ENCODE measurements around the gene CREB3L1. TPM values are rescaled to one million over a fixed set of nuclear protein-coding genes. Genes with fewer than 3 reads are reported as not detected.
A peak's percentile ranks its signal among the peaks of the same experiment; 100 is the strongest.

Gene CREB3L1, protein sequence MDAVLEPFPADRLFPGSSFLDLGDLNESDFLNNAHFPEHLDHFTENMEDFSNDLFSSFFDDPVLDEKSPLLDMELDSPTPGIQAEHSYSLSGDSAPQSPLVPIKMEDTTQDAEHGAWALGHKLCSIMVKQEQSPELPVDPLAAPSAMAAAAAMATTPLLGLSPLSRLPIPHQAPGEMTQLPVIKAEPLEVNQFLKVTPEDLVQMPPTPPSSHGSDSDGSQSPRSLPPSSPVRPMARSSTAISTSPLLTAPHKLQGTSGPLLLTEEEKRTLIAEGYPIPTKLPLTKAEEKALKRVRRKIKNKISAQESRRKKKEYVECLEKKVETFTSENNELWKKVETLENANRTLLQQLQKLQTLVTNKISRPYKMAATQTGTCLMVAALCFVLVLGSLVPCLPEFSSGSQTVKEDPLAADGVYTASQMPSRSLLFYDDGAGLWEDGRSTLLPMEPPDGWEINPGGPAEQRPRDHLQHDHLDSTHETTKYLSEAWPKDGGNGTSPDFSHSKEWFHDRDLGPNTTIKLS
- total RNA-seq = not detected
- polyA plus RNA-seq = not detected

GRCh38 chr11:46277622-46278386 is at the start of gene CREB3L1:
Gene CREB3L1, plus strand, starts transcription at chr11:46277662. Its CDS starts 450 bp downstream, at chr11:46278112.
- peaks cover 0 to 3% (median 0%) of the 10 kb centered on the region in 7 donors for H3K9me3 Mint-ChIP-seq
- H3K36me3 Mint-ChIP-seq = no peaks in the 10 kb centered on the region
- no peak within 1 kb of the TSS for H3K27ac Mint-ChIP-seq
- no peak within 1 kb of the TSS for H3K4me3 ChIP-seq (ENCODE audit: low read depth, low read length)
- H3K4me1 ChIP-seq (ENCODE audit: control insufficient read depth, insufficient read depth, low read length, poor library complexity, severe bottlenecking) = peaks cover 8% of the 10 kb centered on the region
- no peak within 1 kb of the TSS for H3K27ac ChIP-seq (ENCODE audit: insufficient read depth, low read length, poor library complexity, severe bottlenecking)
- H3K4me3 Mint-ChIP-seq = peak within 1 kb of the TSS in 3 of 4 donors; percentile 57 to 66 (median 65)
- H3K27me3 Mint-ChIP-seq = peaks cover 56% of the 10 kb centered on the region
- H3K4me1 Mint-ChIP-seq = peaks cover 0 to 12% (median 6%) of the 10 kb centered on the region in 4 donors
- H3K9me3 ChIP-seq (ENCODE audit: control insufficient read depth in 2 of 2, low read length in 2 of 2) = no peaks in the 10 kb centered on the region
- DNase-seq (no peak), ATAC-seq (ENCODE audit: low read depth in 2 of 2) (no peak)
- peaks cover 19% of the 10 kb centered on the region for H3K27me3 ChIP-seq (ENCODE audit: control insufficient read depth, insufficient read depth, low read length)
- H3K36me3 ChIP-seq (ENCODE audit: control insufficient read depth, insufficient read depth, low read length) = no peaks in the 10 kb centered on the region

GRCh38 chr11:46229230-46229629 is 48.2 kb upstream of the CREB3L1 start:
- H3K27ac Mint-ChIP-seq = no peak overlapping the region
- Histone ChIP-seq H3K27me3 (ENCODE audit: control insufficient read depth, insufficient read depth, low read length) (peaks cover 5% of the 10 kb centered on the region), H3K27ac (ENCODE audit: insufficient read depth, low read length, poor library complexity, severe bottlenecking) (no peak overlapping the region), H3K4me3 (ENCODE audit: low read depth, low read length) (no peak overlapping the region), H3K9me3 (ENCODE audit: control insufficient read depth in 2 of 2, low read length in 2 of 2) (no peaks in the 10 kb centered on the region), H3K36me3 (ENCODE audit: control insufficient read depth, insufficient read depth, low read length) (no peaks in the 10 kb centered on the region), H3K4me1 (ENCODE audit: control insufficient read depth, insufficient read depth, low read length, poor library complexity, severe bottlenecking) (no peaks in the 10 kb centered on the region)
- H3K4me1 Mint-ChIP-seq = no peaks in the 10 kb centered on the region
- peaks cover 58% of the 10 kb centered on the region for H3K27me3 Mint-ChIP-seq
- no peak overlapping the region for H3K4me3 Mint-ChIP-seq
- H3K9me3 Mint-ChIP-seq = peaks cover 0 to 2% (median 0%) of the 10 kb centered on the region in 7 donors
- H3K36me3 Mint-ChIP-seq = no peaks in the 10 kb centered on the region
- ATAC-seq (ENCODE audit: low read depth in 2 of 2) (no peak), DNase-seq (no peak)

- Mint-ChIP-seq H3K36me3 (no peaks in the 10 kb centered on the region), H3K27me3 (peaks cover 56% of the 10 kb centered on the region), H3K27ac (no peak overlapping the region), H3K9me3 (peaks cover 0 to 2% (median 0%) of the 10 kb centered on the region in 7 donors), H3K4me3 (no peak overlapping the region), H3K4me1 (peaks cover 0 to 22% (median 14%) of the 10 kb centered on the region in 4 donors)
- Histone ChIP-seq H3K9me3 (ENCODE audit: control insufficient read depth in 2 of 2, low read length in 2 of 2) (peaks cover 0 to 2% of the 10 kb centered on the region in 2 experiments), H3K36me3 (ENCODE audit: control insufficient read depth, insufficient read depth, low read length) (no peaks in the 10 kb centered on the region), H3K27me3 (ENCODE audit: control insufficient read depth, insufficient read depth, low read length) (peaks cover 18% of the 10 kb centered on the region), H3K27ac (ENCODE audit: insufficient read depth, low read length, poor library complexity, severe bottlenecking) (no peak overlapping the region), H3K4me1 (ENCODE audit: control insufficient read depth, insufficient read depth, low read length, poor library complexity, severe bottlenecking) (peaks cover 23% of the 10 kb centered on the region), H3K4me3 (ENCODE audit: low read depth, low read length) (no peak overlapping the region)
- no peak for ATAC-seq (ENCODE audit: low read depth in 2 of 2)
- no peak for DNase-seq
Measured at GRCh38 chr11:46234311-46234710, 43.2 kb upstream of the CREB3L1 start.

GRCh38 chr11:46235777-46236688 is 41.4 kb upstream of the CREB3L1 start:
- H3K27ac Mint-ChIP-seq = no peak overlapping the region
- peaks cover 0 to 2% (median 0%) of the 10 kb centered on the region in 7 donors for H3K9me3 Mint-ChIP-seq
- no peaks in the 10 kb centered on the region for H3K36me3 ChIP-seq (ENCODE audit: control insufficient read depth, insufficient read depth, low read length)
- peaks cover 48% of the 10 kb centered on the region for H3K27me3 Mint-ChIP-seq
- H3K36me3 Mint-ChIP-seq = no peaks in the 10 kb centered on the region
- H3K4me3 Mint-ChIP-seq = peak overlapping the region; percentile 20 to 94 (median 72)
- no peak for DNase-seq
- H3K4me1 ChIP-seq (ENCODE audit: control insufficient read depth, insufficient read depth, low read length, poor library complexity, severe bottlenecking) = peaks cover 25% of the 10 kb centered on the region
- ATAC-seq (ENCODE audit: low read depth in 2 of 2) = no peak
- no peak overlapping the region for H3K4me3 ChIP-seq (ENCODE audit: low read depth, low read length)
- no peak overlapping the region for H3K27ac ChIP-seq (ENCODE audit: insufficient read depth, low read length, poor library complexity, severe bottlenecking)
- peaks cover 0 to 26% (median 14%) of the 10 kb centered on the region in 4 donors for H3K4me1 Mint-ChIP-seq
- peaks cover 0 to 2% of the 10 kb centered on the region in 2 experiments for H3K9me3 ChIP-seq (ENCODE audit: control insufficient read depth in 2 of 2, low read length in 2 of 2)
- peaks cover 23% of the 10 kb centered on the region for H3K27me3 ChIP-seq (ENCODE audit: control insufficient read depth, insufficient read depth, low read length)

- ATAC-seq (ENCODE audit: low read depth in 2 of 2) = no peak
- Histone ChIP-seq H3K27ac (ENCODE audit: insufficient read depth, low read length, poor library complexity, severe bottlenecking) (no peak overlapping the region), H3K27me3 (ENCODE audit: control insufficient read depth, insufficient read depth, low read length) (peaks cover 23% of the 10 kb centered on the region), H3K4me1 (ENCODE audit: control insufficient read depth, insufficient read depth, low read length, poor library complexity, severe bottlenecking) (peaks cover 25% of the 10 kb centered on the region), H3K9me3 (ENCODE audit: control insufficient read depth in 2 of 2, low read length in 2 of 2) (peaks cover 0 to 2% of the 10 kb centered on the region in 2 experiments), H3K4me3 (ENCODE audit: low read depth, low read length) (no peak overlapping the region), H3K36me3 (ENCODE audit: control insufficient read depth, insufficient read depth, low read length) (no peaks in the 10 kb centered on the region)
- Mint-ChIP-seq H3K4me1 (peaks cover 0 to 26% (median 14%) of the 10 kb centered on the region in 4 donors), H3K27me3 (peaks cover 50% of the 10 kb centered on the region), H3K9me3 (peaks cover 0 to 2% (median 0%) of the 10 kb centered on the region in 7 donors), H3K27ac (no peak overlapping the region), H3K36me3 (no peaks in the 10 kb centered on the region), H3K4me3 (peak overlapping the region; percentile 87 to 94 (median 90))
- no peak for DNase-seq
Measured at GRCh38 chr11:46236918-46237247, 40.6 kb upstream of the CREB3L1 start.

GRCh38 chr11:46237248-46238077 is 40.0 kb upstream of the CREB3L1 start:
- H3K27ac Mint-ChIP-seq = peak overlapping the region in 1 of 3 donors; percentile 65
- Histone ChIP-seq H3K27me3 (ENCODE audit: control insufficient read depth, insufficient read depth, low read length) (peaks cover 23% of the 10 kb centered on the region), H3K9me3 (ENCODE audit: control insufficient read depth in 2 of 2, low read length in 2 of 2) (peaks cover 0 to 2% of the 10 kb centered on the region in 2 experiments), H3K4me3 (ENCODE audit: low read depth, low read length) (no peak overlapping the region), H3K4me1 (ENCODE audit: control insufficient read depth, insufficient read depth, low read length, poor library complexity, severe bottlenecking) (peaks cover 25% of the 10 kb centered on the region), H3K36me3 (ENCODE audit: control insufficient read depth, insufficient read depth, low read length) (no peaks in the 10 kb centered on the region), H3K27ac (ENCODE audit: insufficient read depth, low read length, poor library complexity, severe bottlenecking) (no peak overlapping the region)
- ATAC-seq (ENCODE audit: low read depth in 2 of 2) (peak in 1 of 2 donors; percentile 37), DNase-seq (peak; percentile 15 to 73 (median 31))
- peaks cover 0 to 27% (median 14%) of the 10 kb centered on the region in 4 donors for H3K4me1 Mint-ChIP-seq
- peaks cover 0 to 2% (median 0%) of the 10 kb centered on the region in 7 donors for H3K9me3 Mint-ChIP-seq
- peaks cover 55% of the 10 kb centered on the region for H3K27me3 Mint-ChIP-seq
- H3K36me3 Mint-ChIP-seq = no peaks in the 10 kb centered on the region
- H3K4me3 Mint-ChIP-seq = peak overlapping the region; percentile 87 to 94 (median 90)
